ENCODE measurements around the gene ARHGEF10L.
"Not testable (repeated sequence)": the region's sequence is repeated elsewhere in the genome, so short reads cannot be mapped to it uniquely, and the experiment has no call there.

Gene ARHGEF10L

GRCh38 chr1:17539477-17540254 is at the start of gene ARHGEF10L:
ARHGEF10L (plus strand) TSS chr1:17539698; CDS start chr1:17580596, 40,898 bp downstream.
- no peak for DNase-seq

GRCh38 chr1:17489768-17490417 is 49.6 kb upstream of the ARHGEF10L start:
- not testable (repeated sequence) for DNase-seq

- DNase-seq, result not testable (repeated sequence)
Observed at GRCh38 chr1:17490667-17491066, 48.8 kb upstream of the ARHGEF10L start.

GRCh38 chr1:17494114-17494729 is 45.3 kb upstream of the ARHGEF10L start:
- DNase-seq, result peak; percentile 69

GRCh38 chr1:17496419-17496818 is 43.1 kb upstream of the ARHGEF10L start:
- no peak for DNase-seq

GRCh38 chr1:17498214-17498613 is 41.3 kb upstream of the ARHGEF10L start:
- no peak for DNase-seq

- peak; percentile 75 for DNase-seq
Observed at GRCh38 chr1:17502326-17502778, 37.1 kb upstream of the ARHGEF10L start.

GRCh38 chr1:17503146-17503545 is 36.4 kb upstream of the ARHGEF10L start:
- no peak for DNase-seq

- DNase-seq, result not testable (repeated sequence)
Observed at GRCh38 chr1:17507200-17507599, 32.3 kb upstream of the ARHGEF10L start.

- no peak for DNase-seq
Observed at GRCh38 chr1:17507915-17508314, 31.6 kb upstream of the ARHGEF10L start.

- DNase-seq, result no peak
Observed at GRCh38 chr1:17509363-17509762, 30.1 kb upstream of the ARHGEF10L start.

GRCh38 chr1:17510138-17510537 is 29.4 kb upstream of the ARHGEF10L start:
- DNase-seq, result no peak

GRCh38 chr1:17511188-17511587 is 28.3 kb upstream of the ARHGEF10L start:
- DNase-seq, result no peak

GRCh38 chr1:17513131-17513530 is 26.4 kb upstream of the ARHGEF10L start:
- DNase-seq, result no peak

GRCh38 chr1:17514776-17515175 is 24.7 kb upstream of the ARHGEF10L start:
- no peak for DNase-seq

- DNase-seq, result peak; percentile 42
Observed at GRCh38 chr1:17515902-17516301, 23.6 kb upstream of the ARHGEF10L start.

GRCh38 chr1:17516303-17517214 is 22.9 kb upstream of the ARHGEF10L start:
- no peak for DNase-seq

GRCh38 chr1:17520041-17520440 is 19.5 kb upstream of the ARHGEF10L start:
- no peak for DNase-seq

GRCh38 chr1:17520473-17521319 is 18.8 kb upstream of the ARHGEF10L start:
- no peak for DNase-seq

GRCh38 chr1:17521946-17522612 is 17.4 kb upstream of the ARHGEF10L start:
- DNase-seq, result no peak
